Ishikawa (cell line): ENCODE data around the gene UAP1L1.

Source experiments
- CEBPB ChIP-seq: IDR thresholded peaks from 2 replicates; pipeline ENCODE4 v1.6.1; 2012
- CREB1 ChIP-seq: IDR thresholded peaks from 2 replicates; pipeline ENCODE4 v1.6.1; 2012; ENCODE audit warnings: low read depth
- EGR1 ChIP-seq: IDR thresholded peaks from 2 replicates; pipeline ENCODE4 v1.6.1; 2012
- EP300 ChIP-seq: IDR thresholded peaks from 2 replicates; pipeline ENCODE4 v1.6.1; 2012; ENCODE audit warnings: borderline replicate concordance
- MAX ChIP-seq: IDR thresholded peaks from 2 replicates; pipeline ENCODE4 v1.6.1; 2012
- RAD21 ChIP-seq: IDR thresholded peaks from 2 replicates; pipeline ENCODE4 v1.6.1; 2012; ENCODE audit warnings: low read depth
- REST ChIP-seq: IDR thresholded peaks from 2 replicates; pipeline ENCODE4 v1.6.1; 2012; ENCODE audit warnings: low read depth, mild to moderate bottlenecking
- TAF1 ChIP-seq: IDR thresholded peaks from 2 replicates; pipeline ENCODE4 v1.6.1; 2012; ENCODE audit warnings: low read depth, mild to moderate bottlenecking
- TCF12 ChIP-seq: IDR thresholded peaks from 2 replicates; pipeline ENCODE4 v1.6.1; 2012; ENCODE audit warnings: low read depth
- TEAD4 ChIP-seq: IDR thresholded peaks from 2 replicates; pipeline ENCODE4 v1.6.1; 2012
- USF1 ChIP-seq: IDR thresholded peaks from 2 replicates; pipeline ENCODE4 v1.6.1; 2012
- YY1 ChIP-seq: IDR thresholded peaks from 2 replicates; pipeline ENCODE4 v1.6.1; 2012; ENCODE audit warnings: low read depth
- ZBTB7A ChIP-seq: IDR thresholded peaks from 2 replicates; pipeline ENCODE4 v1.6.1; 2012; ENCODE audit warnings: low read depth

GRCh38 chr9:137056739-137057415 lies 20.4 kb upstream of the UAP1L1 start:
- TF ChIP-seq EGR1 (no peak), TEAD4 (no peak), ZBTB7A (no peak), REST (no peak), EP300 (no peak), TAF1 (no peak), USF1 (no peak), MAX (no peak), RAD21 (no peak), CEBPB (no peak), YY1 (no peak), TCF12 (no peak), CREB1 (no peak)
